Loucy (cell line): Measurements from ENCODE around the gene NRIP1.

Source experiments
- CTCF ChIP-seq: fragments of 200-600 bp; sonication (generic); conservative IDR thresholded peaks from 2 replicates; pipeline ENCODE4 v1.5.1; 2014; ENCODE audit warnings: mild to moderate bottlenecking, antibody characterized with exemption, low read length
- EZH2phosphoT487 ChIP-seq: fragments of 200-600 bp; IDR thresholded peaks from 2 replicates; pipeline ENCODE4 v1.6.1; 2018; ENCODE audit warnings: antibody characterized with exemption, mild to moderate bottlenecking, moderate library complexity, borderline replicate concordance

- no peak for TF ChIP-seq CTCF
- no peak for TF ChIP-seq EZH2phosphoT487
Measured at GRCh38 chr21:15112858-15113257, 48.1 kb upstream of the NRIP1 start.
